HEK293 (cell line): ENCODE data around the gene CPNE8.
A peak's percentile ranks its signal among the peaks of the same experiment; 100 is the strongest.

Source experiments
- CTCF ChIA-PET: fragments of 350-600 bp; formaldehyde crosslinking; extraction: SDS; loops from one replicate; lab custom pipeline; 2021; ENCODE audit warnings: antibody characterized with exemption; lab: Yijun Ruan, JAX
- POLR2A ChIA-PET: fragments of 300-600 bp; formaldehyde crosslinking; extraction: SDS; loops from one replicate; lab custom pipeline; 2020; ENCODE audit warnings: antibody characterized with exemption, inconsistent platforms; lab: Yijun Ruan, JAX
- H3K27ac ChIP-seq: fragments of 200-500 bp; sonication (Bioruptor generic); 2 replicates; pipeline ENCODE4 v1.5.1; 2014; ENCODE audit warnings: low read depth, low read length, control low read depth, inconsistent platforms; ENCODE audit errors: extremely low read depth
- H3K36me3 ChIP-seq, 2 experiments: fragments of 200-500 bp in 1 of 2; sonication (Bioruptor generic) in 1 of 2; 1 replicate in 1 of 2; 2 replicates in 1 of 2; pipeline ENCODE4 v1.5.1; 2014 to 2017; ENCODE audit warnings: inconsistent platforms in 2 of 2, low read length in 2 of 2; ENCODE audit not compliant: control insufficient read depth in 2 of 2, insufficient read depth in 1 of 2
- H3K4me1 ChIP-seq: fragments of 200-500 bp; sonication (Bioruptor generic); 2 replicates; pipeline ENCODE4 v1.5.1; 2014; ENCODE audit warnings: mild to moderate bottlenecking, low read length, inconsistent platforms; ENCODE audit not compliant: control insufficient read depth, insufficient read depth
- H3K4me3 ChIP-seq: 2 replicates; pipeline ENCODE4 v1.5.1; 2011; ENCODE audit warnings: low read depth, mild to moderate bottlenecking, control low read depth, low read length, moderate library complexity
- H3K9me3 ChIP-seq: fragments of 200-500 bp; sonication (Bioruptor generic); 2 replicates; pipeline ENCODE4 v1.5.1; 2014; ENCODE audit warnings: low read depth, low read length, inconsistent platforms; ENCODE audit not compliant: control insufficient read depth, insufficient read depth
- GLIS1 ChIP-seq: fragments of 450-650 bp; formaldehyde crosslinking; IDR thresholded peaks from 2 replicates; pipeline ENCODE4 v1.5.1; 2016; ENCODE audit warnings: missing biosample characterization, missing genetic modification characterization
- HIC1 ChIP-seq: fragments of 450-650 bp; formaldehyde crosslinking; IDR thresholded peaks from 2 replicates; pipeline ENCODE4 v1.5.1; 2016; ENCODE audit warnings: missing biosample characterization, missing genetic modification characterization
- HOXC10 ChIP-seq: sonication (generic); formaldehyde crosslinking; IDR thresholded peaks from 2 replicates; pipeline ENCODE4 v1.8.1; 2023; ENCODE audit warnings: mild to moderate bottlenecking, missing genetic modification reagents
- KLF10 ChIP-seq: fragments of 450-650 bp; IDR thresholded peaks from 2 replicates; pipeline ENCODE4 v1.5.1; 2018; ENCODE audit warnings: missing biosample characterization, mild to moderate bottlenecking, missing genetic modification characterization
- KLF8 ChIP-seq: fragments of 450-650 bp; formaldehyde crosslinking; IDR thresholded peaks from 2 replicates; pipeline ENCODE4 v1.5.1; 2016; ENCODE audit warnings: missing biosample characterization, missing genetic modification characterization
- PRDM10 ChIP-seq: fragments of 450-650 bp; formaldehyde crosslinking; IDR thresholded peaks from 2 replicates; pipeline ENCODE4 v1.5.1; 2016; ENCODE audit warnings: missing biosample characterization, missing genetic modification characterization
- SCRT2 ChIP-seq: fragments of 450-650 bp; formaldehyde crosslinking; IDR thresholded peaks from 2 replicates; pipeline ENCODE4 v1.5.1; 2016; ENCODE audit warnings: missing biosample characterization, missing genetic modification characterization
- SP3 ChIP-seq: fragments of 450-650 bp; formaldehyde crosslinking; IDR thresholded peaks from 2 replicates; pipeline ENCODE4 v1.5.1; 2016; ENCODE audit warnings: missing biosample characterization, missing genetic modification characterization
- SP7 ChIP-seq: fragments of 450-650 bp; formaldehyde crosslinking; IDR thresholded peaks from 2 replicates; pipeline ENCODE4 v1.5.1; 2016; ENCODE audit warnings: missing biosample characterization, missing genetic modification characterization
- ZBTB8A ChIP-seq: fragments of 450-650 bp; formaldehyde crosslinking; IDR thresholded peaks from 2 replicates; pipeline ENCODE4 v1.5.1; 2016; ENCODE audit warnings: missing biosample characterization, missing genetic modification characterization
- ZEB2 ChIP-seq: fragments of 450-650 bp; formaldehyde crosslinking; IDR thresholded peaks from 2 replicates; pipeline ENCODE4 v1.5.1; 2016; ENCODE audit warnings: missing biosample characterization, missing genetic modification characterization
- ZFP41 ChIP-seq: fragments of 450-650 bp; formaldehyde crosslinking; IDR thresholded peaks from 2 replicates; pipeline ENCODE4 v1.5.1; 2016; ENCODE audit warnings: missing biosample characterization, missing genetic modification characterization, borderline replicate concordance
- ZNF133 ChIP-seq: fragments of 450-650 bp; formaldehyde crosslinking; IDR thresholded peaks from 2 replicates; pipeline ENCODE4 v1.5.1; 2016; ENCODE audit warnings: missing biosample characterization, missing genetic modification characterization
- ZNF140 ChIP-seq: fragments of 450-650 bp; formaldehyde crosslinking; IDR thresholded peaks from 2 replicates; pipeline ENCODE4 v1.5.1; 2016; ENCODE audit warnings: missing biosample characterization, missing genetic modification characterization
- ZNF148 ChIP-seq: fragments of 450-650 bp; formaldehyde crosslinking; IDR thresholded peaks from 2 replicates; pipeline ENCODE4 v1.5.0; 2017; ENCODE audit warnings: missing biosample characterization, missing genetic modification characterization, borderline replicate concordance
- ZNF274 ChIP-seq, 2 experiments: fragments of 200-500 bp in 1 of 2; fragments of 450-650 bp in 1 of 2; sonication (Bioruptor generic) in 1 of 2; formaldehyde crosslinking in 1 of 2; IDR thresholded peaks; 2 replicates each; pipeline versions ENCODE4 v1.5.1 to v1.6.1; 2014 to 2016; ENCODE audit warnings: borderline replicate concordance in 1 of 2, inconsistent platforms in 1 of 2, low read length in 1 of 2, missing biosample characterization in 1 of 2, missing genetic modification characterization in 1 of 2
- ZNF292 ChIP-seq: fragments of 450-650 bp; formaldehyde crosslinking; IDR thresholded peaks from 2 replicates; pipeline ENCODE4 v1.5.1; 2016; ENCODE audit warnings: low read depth, missing biosample characterization, missing genetic modification characterization, borderline replicate concordance
- ZNF354C ChIP-seq: fragments of 450-650 bp; formaldehyde crosslinking; IDR thresholded peaks from 2 replicates; pipeline ENCODE4 v1.5.1; 2016; ENCODE audit warnings: missing biosample characterization, missing genetic modification characterization, low read depth, borderline replicate concordance
- ZNF548 ChIP-seq: fragments of 450-650 bp; formaldehyde crosslinking; IDR thresholded peaks from 2 replicates; pipeline ENCODE4 v1.5.1; 2016; ENCODE audit warnings: missing biosample characterization, missing genetic modification characterization
- ZNF626 ChIP-seq: fragments of 450-650 bp; sonication (Bioruptor Pico); formaldehyde crosslinking; IDR thresholded peaks from 2 replicates; pipeline ENCODE4 v1.5.1; 2018; ENCODE audit warnings: missing biosample characterization, missing genetic modification characterization, inconsistent platforms
- ZNF645 ChIP-seq: fragments of 450-650 bp; formaldehyde crosslinking; IDR thresholded peaks from 2 replicates; pipeline ENCODE4; 2016; ENCODE audit warnings: missing biosample characterization, missing genetic modification characterization
- ZNF660 ChIP-seq: fragments of 450-650 bp; IDR thresholded peaks from 2 replicates; pipeline ENCODE4 v1.5.1; 2018; ENCODE audit warnings: missing biosample characterization, mild to moderate bottlenecking, missing genetic modification characterization
- ZNF701 ChIP-seq: fragments of 450-650 bp; formaldehyde crosslinking; IDR thresholded peaks from 2 replicates; pipeline ENCODE4 v1.5.1; 2016; ENCODE audit warnings: missing biosample characterization, missing genetic modification characterization
- ZNF76 ChIP-seq: fragments of 450-650 bp; formaldehyde crosslinking; IDR thresholded peaks from 2 replicates; pipeline ENCODE4; 2016; ENCODE audit warnings: low read depth, missing biosample characterization, missing genetic modification characterization, borderline replicate concordance
- ZNF768 ChIP-seq: fragments of 450-650 bp; formaldehyde crosslinking; IDR thresholded peaks from 2 replicates; pipeline ENCODE4 v1.5.1; 2018; ENCODE audit warnings: missing biosample characterization, mild to moderate bottlenecking, missing genetic modification characterization
- ZNF776 ChIP-seq: fragments of 450-650 bp; formaldehyde crosslinking; IDR thresholded peaks from 2 replicates; pipeline ENCODE4 v1.5.0; 2017; ENCODE audit warnings: missing biosample characterization, missing genetic modification characterization, borderline replicate concordance
- ZNF843 ChIP-seq: fragments of 450-650 bp; formaldehyde crosslinking; IDR thresholded peaks from 2 replicates; pipeline ENCODE4 v1.5.1; 2016; ENCODE audit warnings: missing biosample characterization, missing genetic modification characterization
- ZXDB ChIP-seq: fragments of 450-650 bp; formaldehyde crosslinking; IDR thresholded peaks from 2 replicates; pipeline ENCODE4 v1.5.1; 2016; ENCODE audit warnings: missing biosample characterization, missing genetic modification characterization

CPNE8 gene

GRCh38 chr12:38905480-38906351 lies at the start of gene CPNE8:
Gene CPNE8 (minus strand): TSS chr12:38905591. CDS start chr12:38905534, 57 bp downstream.
- ChIA-PET CTCF (interaction anchor here (0.6 to 3.5 kb wide), 26 partner anchors 8 to 853 kb away, joined by 3 to 25 read pairs (median 3); no protein-coding TSS in a partner anchor), POLR2A (interaction anchor here (1.3 to 2.1 kb wide), 4 partner anchors 10 to 131 kb away, joined by 3 to 10 read pairs (median 4); no protein-coding TSS in a partner anchor)
- Histone ChIP-seq H3K9me3 (no peaks in the 10 kb centered on the region), H3K27ac (peak within 1 kb of the TSS; percentile 99), H3K4me3 (peak within 1 kb of the TSS; percentile 70), H3K4me1 (peaks cover 7% of the 10 kb centered on the region), H3K36me3 (no peaks in the 10 kb centered on the region)
- TF ChIP-seq ZBTB8A (tag by site-specific recombination) (peak; percentile 90), ZNF274 (IDR thresholded peaks at IDR 0.05; ENCODE audit: low read length) (no peak), ZNF274 (tag by site-specific recombination; IDR thresholded peaks at IDR 0.05; ENCODE audit: borderline replicate concordance) (no peak), ZNF140 (no peak), ZNF776 (no peak), ZFP41 (tag by site-specific recombination) (no peak), SCRT2 (no peak), ZNF354C (tag by site-specific recombination) (no peak), PRDM10 (peak; percentile 82), ZNF133 (tag by site-specific recombination) (no peak), HOXC10 (CRISPR knock-in tag) (no peak), ZNF148 (no peak), ZEB2 (tag by site-specific recombination) (peak; percentile 72), KLF8 (tag by site-specific recombination) (peak; percentile 84), ZNF626 (tag by site-specific recombination) (no peak), SP7 (peak; percentile 68; the same call in 1 of the 2 replicates), ZNF660 (tag by site-specific recombination) (no peak), ZNF645 (tag by site-specific recombination) (no peak), ZNF701 (tag by site-specific recombination) (no peak), ZNF548 (tag by site-specific recombination) (no peak), ZNF292 (tag by site-specific recombination) (no peak), GLIS1 (peak; percentile 69), KLF10 (tag by site-specific recombination) (no peak; the same call in none of the 2 replicates), ZNF76 (tag by site-specific recombination) (peak; percentile 70; the same call in 1 of the 2 replicates), HIC1 (tag by site-specific recombination) (peak; percentile 90), ZXDB (peak; percentile 73; the same call in 1 of the 2 replicates), ZNF843 (tag by site-specific recombination) (peak; percentile 34; the same call in 1 of the 2 replicates), ZNF768 (tag by site-specific recombination) (no peak), SP3 (tag by site-specific recombination) (peak; percentile 85)
